Mesenchymal stem cell (in vitro differentiated cells and primary cell): ENCODE results near the gene GUCY2D.

Experiments
- DNase-seq: peaks from one replicate; pipeline ENCODE4 v3.0.0-alpha.2; 2013
- H2AFZ ChIP-seq: one replicate; pipeline ENCODE4 v1.6.1; 2013; ENCODE audit warnings: low read depth, mild to moderate bottlenecking, control low read depth, inconsistent platforms, low read length, moderate library complexity
- H2AK5ac ChIP-seq: 2 replicates; pipeline ENCODE4 v1.6.1; 2013; ENCODE audit warnings: low read length, moderate library complexity, mild to moderate bottlenecking, inconsistent platforms; ENCODE audit not compliant: severe bottlenecking
- H2BK120ac ChIP-seq: one replicate; pipeline ENCODE4 v1.6.1; 2013; ENCODE audit warnings: low read depth, mild to moderate bottlenecking, inconsistent platforms, low read length, moderate library complexity
- H2BK12ac ChIP-seq, 2 experiments: one replicate each; pipeline ENCODE4 v1.6.1; 2013; ENCODE audit warnings: inconsistent platforms in 2 of 2, low read length in 2 of 2, mild to moderate bottlenecking in 2 of 2, moderate library complexity in 2 of 2, control low read depth in 1 of 2
- H2BK15ac ChIP-seq: one replicate; pipeline ENCODE4 v1.6.1; 2013; ENCODE audit warnings: mild to moderate bottlenecking, low read depth, inconsistent platforms; ENCODE audit not compliant: poor library complexity, severe bottlenecking
- H2BK5ac ChIP-seq: 2 replicates; pipeline ENCODE4 v1.6.1; 2013; ENCODE audit warnings: low read depth, mild to moderate bottlenecking, low read length, control low read depth, inconsistent platforms; ENCODE audit not compliant: poor library complexity, severe bottlenecking
- H3K14ac ChIP-seq, 2 experiments: one replicate each; pipeline ENCODE4 v1.6.1; 2013; ENCODE audit warnings: inconsistent platforms in 2 of 2, low read length in 2 of 2, control low read depth in 1 of 2, mild to moderate bottlenecking in 1 of 2, moderate library complexity in 1 of 2
- H3K18ac ChIP-seq, 2 experiments: one replicate each; pipeline ENCODE4 v1.6.1; 2013; ENCODE audit warnings: inconsistent platforms in 2 of 2, low read length in 2 of 2, control low read depth in 1 of 2, low read depth in 1 of 2, mild to moderate bottlenecking in 1 of 2
- H3K23ac ChIP-seq, 2 experiments: one replicate each; pipeline ENCODE4 v1.6.1; 2013; ENCODE audit warnings: inconsistent platforms in 2 of 2, low read length in 2 of 2, mild to moderate bottlenecking in 2 of 2, moderate library complexity in 2 of 2, control low read depth in 1 of 2
- H3K27ac ChIP-seq: 2 replicates; pipeline ENCODE4 v1.5.1; 2013; ENCODE audit warnings: mild to moderate bottlenecking, moderate library complexity, low read length, control low read depth, inconsistent platforms; ENCODE audit not compliant: poor library complexity, severe bottlenecking
- H3K27me3 ChIP-seq, 2 experiments: 2 replicates each; pipeline versions ENCODE4 v1.6.1 to v1.7.0; 2013; ENCODE audit warnings: low read length in 2 of 2, mild to moderate bottlenecking in 2 of 2, moderate library complexity in 2 of 2, control low read depth in 1 of 2, inconsistent platforms in 1 of 2; ENCODE audit not compliant: control insufficient read depth in 1 of 2, insufficient read depth in 1 of 2
- H3K36me3 ChIP-seq, 2 experiments: 2 replicates each; pipeline versions ENCODE4 v1.6.1 to v1.7.0; 2013; ENCODE audit warnings: low read length in 2 of 2, control low read depth in 1 of 2, inconsistent platforms in 1 of 2, low read depth in 1 of 2, mild to moderate bottlenecking in 1 of 2; ENCODE audit not compliant: insufficient read depth in 2 of 2, control insufficient read depth in 1 of 2
- H3K4ac ChIP-seq, 2 experiments: one replicate each; pipeline ENCODE4 v1.6.1; 2013; ENCODE audit warnings: inconsistent platforms in 2 of 2, low read length in 2 of 2, mild to moderate bottlenecking in 2 of 2, moderate library complexity in 2 of 2, control low read depth in 1 of 2, low read depth in 1 of 2
- H3K4me1 ChIP-seq: 2 replicates; pipeline ENCODE4 v1.6.1; 2013; ENCODE audit warnings: low read depth, low read length, control low read depth; ENCODE audit not compliant: control insufficient read depth, insufficient read depth
- H3K4me2 ChIP-seq: 2 replicates; pipeline ENCODE4 v1.6.1; 2013; ENCODE audit warnings: low read length, mild to moderate bottlenecking, inconsistent platforms; ENCODE audit not compliant: poor library complexity, severe bottlenecking
- H3K4me3 ChIP-seq, 2 experiments: 2 replicates each; pipeline versions ENCODE4 v1.5.1 to v1.7.0; 2013; ENCODE audit warnings: low read length in 2 of 2, mild to moderate bottlenecking in 2 of 2, control low read depth in 1 of 2, low read depth in 1 of 2; ENCODE audit not compliant: insufficient read depth in 1 of 2
- H3K79me1 ChIP-seq: replicated peaks from 2 replicates; pipeline ENCODE4 v1.6.1; 2013; ENCODE audit warnings: mild to moderate bottlenecking, control low read depth, low read length, inconsistent platforms; ENCODE audit not compliant: poor library complexity, severe bottlenecking
- H3K9ac ChIP-seq: 2 replicates; pipeline ENCODE4 v1.7.0; 2013; ENCODE audit warnings: mild to moderate bottlenecking, low read length, moderate library complexity
- H3K9me3 ChIP-seq: 2 replicates; pipeline ENCODE4 v1.7.0; 2013; ENCODE audit warnings: mild to moderate bottlenecking, low read length; ENCODE audit not compliant: control insufficient read depth
- H4K8ac ChIP-seq: one replicate; pipeline ENCODE4 v1.6.1; 2013; ENCODE audit warnings: inconsistent platforms, mild to moderate bottlenecking, low read length, moderate library complexity
- H4K91ac ChIP-seq: one replicate; pipeline ENCODE4 v1.6.1; 2013; ENCODE audit warnings: mild to moderate bottlenecking, low read length, inconsistent platforms
- WGBS: methylation state at CpG from one replicate; pipeline ENCODE4 v1.1.7; 2013; ENCODE audit warnings: mixed read lengths; 5-methylcytosine and 5-hydroxymethylcytosine counted together

Gene GUCY2D

DNA sequence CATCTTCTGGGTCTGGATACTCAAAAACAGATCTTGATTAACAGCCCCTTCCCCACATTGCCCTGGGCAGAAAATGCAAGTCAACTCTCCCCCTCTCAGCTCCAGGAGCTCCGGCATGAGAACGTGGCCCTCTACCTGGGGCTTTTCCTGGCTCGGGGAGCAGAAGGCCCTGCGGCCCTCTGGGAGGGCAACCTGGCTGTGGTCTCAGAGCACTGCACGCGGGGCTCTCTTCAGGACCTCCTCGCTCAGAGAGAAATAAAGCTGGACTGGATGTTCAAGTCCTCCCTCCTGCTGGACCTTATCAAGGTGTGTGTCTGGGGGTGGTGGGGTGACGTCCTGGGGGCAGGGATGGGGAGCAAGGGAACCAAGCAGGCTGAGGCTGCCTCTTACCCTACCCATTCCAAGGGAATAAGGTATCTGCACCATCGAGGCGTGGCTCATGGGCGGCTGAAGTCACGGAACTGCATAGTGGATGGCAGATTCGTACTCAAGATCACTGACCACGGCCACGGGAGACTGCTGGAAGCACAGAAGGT is 9.7 kb downstream of the GUCY2D start:
- H3K36me3 ChIP-seq = no peaks in the 10 kb centered on the region
- no peak overlapping the region for H4K91ac ChIP-seq
- no peak overlapping the region for H4K8ac ChIP-seq
- no peak overlapping the region for H3K4me2 ChIP-seq
- H3K79me1 ChIP-seq = no peaks in the 10 kb centered on the region
- 82% methylated on average over 14 of the region's 15 CpGs for WGBS
- H2AFZ ChIP-seq = no peak overlapping the region
- no peak overlapping the region for H3K4ac ChIP-seq
- H3K27me3 ChIP-seq = peaks cover 74 to 86% of the 10 kb centered on the region in 2 experiments
- H3K9ac ChIP-seq = no peak overlapping the region
- no peak overlapping the region for H2AK5ac ChIP-seq
- no peak overlapping the region for H3K27ac ChIP-seq
- no peaks in the 10 kb centered on the region for H3K9me3 ChIP-seq
- H2BK5ac ChIP-seq = no peak overlapping the region
- H3K14ac ChIP-seq = no peak overlapping the region
- no peak for DNase-seq
- peaks cover 11% of the 10 kb centered on the region for H3K4me1 ChIP-seq
- no peak overlapping the region for H2BK120ac ChIP-seq
- no peak overlapping the region for H2BK15ac ChIP-seq
- H3K4me3 ChIP-seq = no peak overlapping the region
- no peak overlapping the region for H3K23ac ChIP-seq
- no peak overlapping the region for H2BK12ac ChIP-seq
- no peak overlapping the region for H3K18ac ChIP-seq

DNA sequence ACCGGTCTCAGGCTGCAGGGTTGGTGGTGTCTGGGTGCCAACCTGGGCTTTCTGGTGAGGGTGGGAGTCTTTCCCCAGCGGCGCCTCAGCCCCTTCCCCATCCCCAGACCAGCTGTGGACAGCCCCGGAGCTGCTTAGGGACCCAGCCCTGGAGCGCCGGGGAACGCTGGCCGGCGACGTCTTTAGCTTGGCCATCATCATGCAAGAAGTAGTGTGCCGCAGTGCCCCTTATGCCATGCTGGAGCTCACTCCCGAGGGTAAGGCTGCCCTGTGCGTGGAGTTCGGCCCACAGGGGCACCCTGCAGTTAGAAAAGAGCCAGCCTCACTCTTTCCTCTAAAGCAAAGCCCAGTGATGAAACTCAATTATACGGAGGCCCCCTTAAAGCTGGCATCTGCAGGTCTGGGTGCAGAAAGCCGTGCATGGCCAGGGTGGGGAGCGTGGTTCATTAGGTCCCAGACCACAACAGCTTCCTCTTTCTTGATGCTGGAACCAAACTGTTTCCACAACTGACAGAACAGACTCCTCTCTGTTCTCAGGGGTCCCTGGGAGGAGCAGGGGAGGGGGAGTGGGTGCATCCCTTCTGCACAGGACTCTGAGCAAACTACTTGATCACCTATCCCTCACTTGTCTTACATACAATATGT is 10.7 kb downstream of the GUCY2D start:
- H3K4me3 ChIP-seq = no peak overlapping the region
- no peak overlapping the region for H3K14ac ChIP-seq
- no peak overlapping the region for H2AK5ac ChIP-seq
- no peak overlapping the region for H2BK15ac ChIP-seq
- DNase-seq = no peak
- H2BK12ac ChIP-seq = no peak overlapping the region
- no peak overlapping the region for H3K18ac ChIP-seq
- no peak overlapping the region for H2BK120ac ChIP-seq
- no peaks in the 10 kb centered on the region for H3K36me3 ChIP-seq
- no peaks in the 10 kb centered on the region for H3K9me3 ChIP-seq
- no peak overlapping the region for H4K8ac ChIP-seq
- H3K27ac ChIP-seq = no peak overlapping the region
- no peak overlapping the region for H2BK5ac ChIP-seq
- H3K79me1 ChIP-seq = no peaks in the 10 kb centered on the region
- H4K91ac ChIP-seq = no peak overlapping the region
- no peak overlapping the region for H3K9ac ChIP-seq
- peaks cover 11% of the 10 kb centered on the region for H3K4me1 ChIP-seq
- H2AFZ ChIP-seq = no peak overlapping the region
- no peak overlapping the region for H3K23ac ChIP-seq
- H3K27me3 ChIP-seq = peaks cover 74 to 77% of the 10 kb centered on the region in 2 experiments
- WGBS = 80% methylated on average over 17 of the region's 17 CpGs
- H3K4me2 ChIP-seq = no peak overlapping the region
- H3K4ac ChIP-seq = no peak overlapping the region

DNA sequence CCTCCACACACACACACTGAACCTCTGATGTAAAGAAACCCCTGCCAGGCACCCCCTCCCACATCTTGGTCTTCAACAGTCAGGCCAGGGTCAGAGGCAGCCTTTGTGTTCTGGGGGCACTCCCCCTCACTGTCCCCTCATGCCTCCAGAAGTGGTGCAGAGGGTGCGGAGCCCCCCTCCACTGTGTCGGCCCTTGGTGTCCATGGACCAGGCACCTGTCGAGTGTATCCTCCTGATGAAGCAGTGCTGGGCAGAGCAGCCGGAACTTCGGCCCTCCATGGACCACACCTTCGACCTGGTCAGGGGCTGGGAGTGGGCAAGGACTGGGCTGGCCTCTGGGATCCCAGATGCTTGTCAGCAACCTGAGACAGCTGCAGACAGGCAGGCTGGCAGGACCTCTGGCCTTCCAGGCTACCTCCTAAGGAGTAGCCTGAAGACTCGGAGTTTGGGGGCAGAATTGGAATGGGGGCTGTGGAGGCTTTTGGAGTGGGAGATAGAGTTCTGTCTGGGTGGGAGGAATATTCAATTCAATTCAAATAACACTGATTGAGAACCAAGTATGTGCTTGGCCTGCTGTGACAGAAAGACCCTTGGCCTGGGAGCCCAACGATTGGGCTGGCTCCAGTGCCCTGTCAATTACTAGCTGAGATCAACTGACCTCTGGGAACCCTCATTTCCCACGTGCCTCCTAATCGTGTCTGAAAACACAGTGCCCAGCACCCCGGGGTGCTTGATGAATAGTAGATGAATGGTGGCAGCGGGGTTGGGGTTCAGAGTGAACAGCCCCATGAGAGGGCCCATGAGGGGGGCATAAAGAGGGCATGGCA is 11.5 kb downstream of the GUCY2D start:
- no peak for DNase-seq
- Histone ChIP-seq H3K79me1 (no peaks in the 10 kb centered on the region), H2BK12ac (no peak overlapping the region), H2BK120ac (no peak overlapping the region), H3K18ac (no peak overlapping the region), H3K9ac (no peak overlapping the region), H3K14ac (no peak overlapping the region), H2AFZ (no peak overlapping the region), H4K8ac (no peak overlapping the region), H3K4me2 (no peak overlapping the region), H2BK15ac (no peak overlapping the region), H2BK5ac (no peak overlapping the region), H3K4ac (no peak overlapping the region), H3K4me1 (peaks cover 11% of the 10 kb centered on the region), H3K27me3 (peaks cover 69 to 75% of the 10 kb centered on the region in 2 experiments), H3K36me3 (no peaks in the 10 kb centered on the region), H3K27ac (no peak overlapping the region), H3K9me3 (no peaks in the 10 kb centered on the region), H2AK5ac (no peak overlapping the region), H3K23ac (no peak overlapping the region), H4K91ac (no peak overlapping the region), H3K4me3 (no peak overlapping the region)
- 87% methylated on average over 12 of the region's 12 CpGs for WGBS

DNA sequence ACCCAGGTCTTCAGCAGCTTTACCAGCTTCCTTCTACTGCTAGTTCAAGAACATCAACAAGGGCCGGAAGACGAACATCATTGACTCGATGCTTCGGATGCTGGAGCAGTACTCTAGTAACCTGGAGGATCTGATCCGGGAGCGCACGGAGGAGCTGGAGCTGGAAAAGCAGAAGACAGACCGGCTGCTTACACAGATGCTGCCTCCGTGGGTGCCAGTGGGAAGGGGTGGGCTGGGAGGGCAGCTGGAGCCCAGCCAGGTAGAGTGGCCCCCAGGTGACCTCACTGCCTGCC is 12.1 kb downstream of the GUCY2D start:
- no peak overlapping the region for H3K9ac ChIP-seq
- no peak overlapping the region for H3K4me2 ChIP-seq
- H4K91ac ChIP-seq = no peak overlapping the region
- no peak overlapping the region for H2BK12ac ChIP-seq
- H3K4me3 ChIP-seq = no peak overlapping the region
- peaks cover 11% of the 10 kb centered on the region for H3K4me1 ChIP-seq
- H2AK5ac ChIP-seq = no peak overlapping the region
- 95% methylated on average over 9 of the region's 9 CpGs for WGBS
- peaks cover 65 to 75% of the 10 kb centered on the region in 2 experiments for H3K27me3 ChIP-seq
- H3K36me3 ChIP-seq = no peaks in the 10 kb centered on the region
- H2BK5ac ChIP-seq = no peak overlapping the region
- H3K79me1 ChIP-seq = no peaks in the 10 kb centered on the region
- H3K14ac ChIP-seq = no peak overlapping the region
- H2BK120ac ChIP-seq = no peak overlapping the region
- H3K23ac ChIP-seq = no peak overlapping the region
- no peak overlapping the region for H3K18ac ChIP-seq
- no peak overlapping the region for H3K4ac ChIP-seq
- H2AFZ ChIP-seq = no peak overlapping the region
- no peaks in the 10 kb centered on the region for H3K9me3 ChIP-seq
- no peak for DNase-seq
- H2BK15ac ChIP-seq = no peak overlapping the region
- H4K8ac ChIP-seq = no peak overlapping the region
- no peak overlapping the region for H3K27ac ChIP-seq
